GM19372 (cell line): ENCODE results near the gene KRTAP13-2.

ENCODE experiments used
- ATAC-seq: cut with Tn5 transposase; IDR thresholded peaks from one replicate; pipeline ENCODE4 v1.9.1; 2021; ENCODE audit warnings: mild to moderate bottlenecking, low read depth, moderate library complexity; ENCODE audit not compliant: unreplicated experiment

Gene KRTAP13-2

GRCh38 chr21:30329203-30329875 is 42.7 kb downstream of the KRTAP13-2 start:
- no peak for ATAC-seq

- no peak for ATAC-seq
Measured at GRCh38 chr21:30326390-30326789, 45.7 kb downstream of the KRTAP13-2 start.
